Measurements from ENCODE around the gene LARP4B.

The LARP4B gene

DNA sequence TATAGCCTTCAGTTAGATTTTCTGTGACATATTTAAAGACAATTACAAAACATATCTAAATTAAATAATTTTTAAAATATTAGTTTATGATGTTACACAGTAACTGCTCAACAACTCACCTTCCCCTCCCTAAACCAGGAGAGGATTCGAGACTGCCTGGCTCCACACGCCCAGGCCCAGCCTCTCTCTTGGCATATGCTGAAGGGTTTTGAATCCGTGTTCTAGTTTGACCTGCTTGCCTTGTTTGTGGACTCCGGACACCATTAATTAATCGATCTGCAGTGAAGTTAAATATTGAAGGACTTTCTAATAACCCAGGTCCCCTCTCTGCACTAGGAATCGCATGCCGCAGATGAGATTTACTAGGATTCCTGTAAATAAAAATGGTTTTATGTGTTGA is 106.6 kb downstream of the LARP4B start:
- DNase-seq (ENCODE audit: low read depth), result no peak

DNA sequence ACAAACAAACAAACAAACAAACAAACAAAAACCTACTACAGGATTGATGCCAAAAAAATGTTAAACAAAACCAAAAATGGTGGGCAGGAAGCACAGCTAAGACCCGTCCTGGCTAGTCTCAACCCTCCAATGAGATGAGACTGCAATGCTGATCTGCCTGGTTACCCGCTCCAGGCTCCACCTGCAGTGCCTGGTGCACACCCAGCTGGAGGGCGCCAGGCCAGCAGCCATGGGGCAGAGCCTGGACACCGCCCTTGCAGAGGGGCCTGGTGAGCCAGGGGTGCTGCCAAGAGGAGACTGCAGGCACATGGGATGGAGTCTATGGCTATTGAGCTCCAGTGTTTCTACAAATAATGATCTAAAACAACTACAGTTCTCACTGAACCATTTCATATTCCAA is 107.0 kb downstream of the LARP4B start:
- DNase-seq (ENCODE audit: low read depth), result no peak

GRCh38 chr10:822661-823367 is 108.7 kb downstream of the LARP4B start:
- DNase-seq (ENCODE audit: low read depth), result no peak

- DNase-seq (ENCODE audit: low read depth), result no peak
Measured at GRCh38 chr10:822197-822596, 109.3 kb downstream of the LARP4B start.

GRCh38 chr10:821322-821721 is 110.2 kb downstream of the LARP4B start:
- no peak for DNase-seq (ENCODE audit: low read depth)

- DNase-seq (ENCODE audit: low read depth), result no peak
Measured at GRCh38 chr10:819816-820215, 111.7 kb downstream of the LARP4B start.

- DNase-seq (ENCODE audit: low read depth), result no peak
Measured at GRCh38 chr10:819326-819725, 112.2 kb downstream of the LARP4B start.

DNA sequence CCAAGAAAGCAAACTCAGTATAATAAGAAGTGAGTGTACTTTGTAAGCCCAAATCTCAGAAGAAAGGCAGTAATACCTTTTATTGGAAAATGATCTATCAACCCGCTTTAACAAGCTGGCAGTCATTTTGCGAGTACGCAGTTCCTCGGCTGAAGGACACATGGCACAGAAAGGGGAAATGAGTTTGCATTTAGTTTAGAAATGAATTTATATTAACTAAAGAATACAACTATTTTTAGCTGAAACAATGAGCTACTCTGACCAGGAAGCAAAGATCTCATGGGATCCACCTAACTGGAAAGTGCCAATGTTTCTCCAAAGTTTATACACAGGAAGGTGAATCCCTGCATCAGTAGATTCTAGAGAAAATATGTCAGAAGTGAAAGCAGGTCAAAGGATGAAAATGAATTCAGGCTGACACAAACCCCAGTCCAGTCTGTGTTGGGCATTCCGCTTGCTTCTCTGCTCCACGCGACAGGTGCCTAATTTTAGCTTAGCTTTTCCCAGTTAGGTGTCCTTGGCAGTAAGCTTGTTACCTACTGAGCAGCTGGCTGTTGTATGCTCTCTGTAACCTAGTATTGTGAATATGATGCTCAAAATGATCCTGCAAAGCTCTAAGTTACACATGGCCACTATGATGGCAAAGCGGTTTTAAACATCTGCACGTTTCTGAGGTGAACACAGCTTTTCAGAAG is 112.8 kb downstream of the LARP4B start:
- no peak for DNase-seq (ENCODE audit: low read depth)

DNA sequence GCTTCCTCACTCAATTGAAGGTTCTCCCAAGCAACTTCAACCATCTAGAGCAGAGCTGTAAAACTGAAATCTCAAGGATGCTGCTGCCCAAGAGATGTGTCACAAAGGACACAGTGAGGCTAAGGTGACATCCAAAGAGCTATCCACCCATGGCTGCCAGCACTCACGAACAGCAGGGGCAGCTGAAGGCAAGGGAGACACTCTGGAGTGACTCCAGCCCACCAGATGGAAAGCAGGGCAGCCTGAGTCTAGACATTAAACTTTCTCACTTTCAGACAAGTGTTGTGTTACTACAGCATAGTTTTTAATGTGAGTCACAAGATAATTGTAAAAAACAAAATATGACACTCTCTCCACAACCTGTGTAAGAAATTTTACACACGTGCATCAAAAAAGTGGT is 113.5 kb downstream of the LARP4B start:
- DNase-seq (ENCODE audit: low read depth), result no peak

DNA sequence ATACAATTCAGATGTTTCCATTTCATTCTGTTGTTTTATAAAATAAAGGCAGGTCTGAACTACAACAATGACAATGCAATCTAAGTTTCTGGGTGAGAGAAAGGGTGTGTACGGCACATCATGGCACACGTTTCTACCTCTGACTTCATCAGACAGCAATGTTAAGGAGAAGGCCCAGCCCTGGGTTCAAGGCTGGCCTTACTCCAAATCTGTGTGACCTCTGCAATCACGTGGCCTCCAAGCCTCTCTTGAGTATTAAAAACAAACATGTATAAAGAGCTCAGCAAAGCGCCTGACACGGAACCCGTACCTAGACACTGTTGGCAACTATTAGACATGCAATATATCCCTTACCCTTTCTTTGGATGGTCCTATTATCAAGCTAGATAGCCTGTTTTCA is 114.1 kb downstream of the LARP4B start:
- no peak for DNase-seq (ENCODE audit: low read depth)

- no peak for DNase-seq (ENCODE audit: low read depth)
Measured at GRCh38 chr10:816958-817357, 114.5 kb downstream of the LARP4B start.

DNA sequence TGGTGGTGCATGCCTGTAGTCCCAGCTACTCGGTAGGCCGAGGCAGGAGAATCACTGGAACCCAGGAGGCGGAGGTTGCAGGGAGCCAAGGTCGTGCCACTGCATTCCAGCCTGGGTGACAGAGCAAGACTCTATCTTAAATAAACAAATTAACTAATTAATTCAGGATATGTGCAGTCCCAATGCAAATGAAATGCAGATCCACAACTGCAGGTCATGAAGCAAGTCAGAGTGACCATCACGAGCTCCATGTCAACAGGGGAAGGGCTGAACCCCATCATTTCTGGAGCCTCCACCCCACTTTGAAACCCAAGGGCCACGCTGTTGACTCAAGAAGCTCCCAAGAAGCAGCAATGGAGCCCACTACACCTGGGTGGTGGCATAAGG is 115.4 kb downstream of the LARP4B start:
- no peak for DNase-seq (ENCODE audit: low read depth)

GRCh38 chr10:815338-816090 is 116.0 kb downstream of the LARP4B start:
- DNase-seq (ENCODE audit: low read depth), result no peak

- no peak for DNase-seq (ENCODE audit: low read depth)
Measured at GRCh38 chr10:814536-815302, 116.8 kb downstream of the LARP4B start.

DNA sequence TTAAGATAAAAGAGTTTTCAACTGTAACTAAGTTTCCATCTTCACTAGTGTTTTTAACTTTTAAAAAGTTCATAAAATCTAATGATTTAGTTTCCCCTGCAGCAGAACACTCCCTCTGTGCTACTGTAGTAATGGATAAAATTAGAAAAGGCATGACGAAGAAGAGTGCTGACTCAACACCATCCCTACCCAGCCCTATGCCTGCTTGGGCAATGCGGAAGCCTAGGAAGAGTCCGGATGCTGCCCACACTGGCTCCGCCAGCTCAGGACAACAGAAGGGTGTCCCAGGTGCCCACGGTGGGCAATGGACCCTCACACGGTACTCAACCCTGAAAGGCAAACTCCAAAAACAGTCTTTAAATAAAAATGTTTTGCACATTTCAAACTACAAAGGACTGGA is 118.2 kb downstream of the LARP4B start:
- no peak for DNase-seq (ENCODE audit: low read depth)

DNA sequence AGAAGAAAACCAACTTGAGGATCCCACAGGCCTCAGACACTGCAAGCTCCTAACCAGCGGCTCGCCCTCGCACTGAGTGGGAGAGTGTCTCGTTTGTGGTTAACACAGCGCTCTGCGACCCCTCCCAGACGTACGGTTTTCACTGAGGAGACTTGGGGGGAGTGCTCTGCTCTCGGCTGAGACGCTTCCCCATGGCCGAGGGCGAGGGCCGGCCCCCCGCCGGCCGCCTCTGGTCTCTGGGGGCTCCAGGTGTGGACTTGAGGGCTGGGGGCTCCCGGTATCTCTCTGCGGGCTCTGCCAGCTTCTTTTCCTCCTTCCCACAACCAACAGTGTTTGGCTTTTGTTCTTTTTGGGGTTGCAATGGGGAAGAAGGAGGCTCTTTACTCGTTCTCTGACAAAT is 118.7 kb downstream of the LARP4B start:
- DNase-seq (ENCODE audit: low read depth), result no peak

- no peak for DNase-seq (ENCODE audit: low read depth)
Measured at GRCh38 chr10:811379-812175, 119.9 kb downstream of the LARP4B start.

DNA sequence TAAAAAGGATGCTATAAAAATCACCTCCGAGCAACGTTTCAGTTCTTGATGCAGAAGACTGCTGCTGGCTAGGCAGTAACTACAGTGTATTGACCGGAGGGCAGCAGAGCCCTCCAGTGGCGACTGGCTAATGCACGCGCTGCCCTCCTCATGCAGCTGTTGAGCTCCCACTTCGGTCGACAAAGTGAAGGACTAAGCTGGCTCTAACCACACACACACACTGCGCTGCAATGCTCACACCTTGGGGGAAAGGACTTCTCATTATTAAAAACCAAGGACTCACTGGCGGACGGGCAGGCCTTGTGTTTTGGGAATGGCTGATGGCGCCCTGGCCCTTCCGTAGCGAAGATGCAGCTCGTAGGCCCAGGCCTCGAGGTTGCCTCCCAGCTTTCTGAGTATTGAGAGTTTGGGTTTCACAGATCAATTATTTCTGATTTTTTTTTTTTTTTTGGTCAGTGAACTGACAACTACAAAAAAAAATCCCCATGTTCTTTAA is 121.1 kb downstream of the LARP4B start:
- DNase-seq (ENCODE audit: low read depth), result no peak

DNA sequence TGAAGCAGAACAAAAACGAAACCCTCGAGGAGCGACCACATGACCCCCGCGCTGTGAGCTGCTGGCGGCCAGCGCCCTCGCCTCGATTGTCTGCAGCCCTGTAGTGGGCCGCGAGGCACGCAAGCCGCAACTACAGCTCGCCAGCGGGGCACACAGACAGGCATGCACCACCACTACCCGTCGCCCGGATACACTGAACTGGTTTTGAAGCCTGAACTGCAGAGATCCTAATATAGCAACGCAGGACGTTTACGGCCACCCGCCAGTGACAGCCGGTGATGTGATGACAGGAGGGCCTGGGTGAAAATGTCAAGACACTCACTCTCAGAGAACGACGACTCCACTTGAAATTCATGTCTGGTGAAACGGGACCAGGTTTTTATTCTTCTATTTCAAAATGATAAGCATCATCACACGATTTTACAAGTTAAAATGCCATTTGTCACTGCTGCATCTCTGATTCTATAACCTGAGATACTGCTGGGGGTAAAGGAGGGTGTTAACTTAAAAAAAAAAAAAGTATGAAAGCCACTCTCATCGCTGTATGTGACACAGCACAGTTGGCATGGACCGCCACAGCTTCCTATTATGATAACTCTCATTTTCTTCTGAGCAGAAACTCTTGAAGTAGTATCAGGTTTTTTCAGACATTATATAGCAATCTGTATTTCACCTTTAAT is 121.7 kb downstream of the LARP4B start:
- no peak for DNase-seq (ENCODE audit: low read depth)

GRCh38 chr10:807958-808353 is 123.5 kb downstream of the LARP4B start:
- DNase-seq (ENCODE audit: low read depth), result no peak

Data from GM04504 (cell line).